NCI-H146 treated with DMSO at 0.1 percent for 48 hours (cell line): Measurements from ENCODE around the gene MRGPRD.

ENCODE experiments used
- DNase-seq: peaks from one replicate; lab custom pipeline; 2025; ENCODE audit not compliant: unreplicated experiment; lab: John Stamatoyannopoulos, UW

MRGPRD gene

GRCh38 chr11:68948935-68949334 lies 31.9 kb downstream of the MRGPRD start:
- DNase-seq: no peak

GRCh38 chr11:68948496-68948895 lies 32.3 kb downstream of the MRGPRD start:
- DNase-seq: no peak

DNA sequence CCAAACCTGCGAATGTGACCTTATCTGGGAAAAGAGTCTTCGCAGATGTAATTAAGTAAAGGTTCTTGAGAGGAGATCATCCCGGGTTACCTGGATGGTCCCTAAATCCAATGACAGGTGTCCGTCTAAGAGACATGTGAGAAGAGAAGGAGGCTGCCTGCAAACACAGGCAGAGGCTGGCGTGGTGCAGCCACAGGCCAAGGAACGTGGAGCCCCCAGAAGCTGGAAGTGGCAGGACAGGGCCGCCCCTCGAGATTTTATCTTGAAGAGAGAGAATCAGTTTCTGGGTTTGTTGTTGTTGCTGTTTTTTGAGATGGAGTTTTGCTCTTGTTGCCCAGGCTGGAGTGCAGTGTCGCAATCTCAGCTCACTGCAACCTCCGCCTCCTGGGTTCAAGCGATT lies 33.6 kb downstream of the MRGPRD start:
- no peak for DNase-seq

- no peak for DNase-seq
These were observed 34.2 kb downstream of the MRGPRD start for GRCh38 chr11:68946416-68947090.

- no peak for DNase-seq
These were observed 38.0 kb downstream of the MRGPRD start for GRCh38 chr11:68942751-68943271.

GRCh38 chr11:68942095-68942620 lies 38.6 kb downstream of the MRGPRD start:
- no peak for DNase-seq

- no peak for DNase-seq
These were observed 39.3 kb downstream of the MRGPRD start for GRCh38 chr11:68941324-68942094.

GRCh38 chr11:68940651-68941323 lies 40.0 kb downstream of the MRGPRD start:
- no peak for DNase-seq

GRCh38 chr11:68939583-68940555 lies 40.9 kb downstream of the MRGPRD start:
- DNase-seq: no peak

DNA sequence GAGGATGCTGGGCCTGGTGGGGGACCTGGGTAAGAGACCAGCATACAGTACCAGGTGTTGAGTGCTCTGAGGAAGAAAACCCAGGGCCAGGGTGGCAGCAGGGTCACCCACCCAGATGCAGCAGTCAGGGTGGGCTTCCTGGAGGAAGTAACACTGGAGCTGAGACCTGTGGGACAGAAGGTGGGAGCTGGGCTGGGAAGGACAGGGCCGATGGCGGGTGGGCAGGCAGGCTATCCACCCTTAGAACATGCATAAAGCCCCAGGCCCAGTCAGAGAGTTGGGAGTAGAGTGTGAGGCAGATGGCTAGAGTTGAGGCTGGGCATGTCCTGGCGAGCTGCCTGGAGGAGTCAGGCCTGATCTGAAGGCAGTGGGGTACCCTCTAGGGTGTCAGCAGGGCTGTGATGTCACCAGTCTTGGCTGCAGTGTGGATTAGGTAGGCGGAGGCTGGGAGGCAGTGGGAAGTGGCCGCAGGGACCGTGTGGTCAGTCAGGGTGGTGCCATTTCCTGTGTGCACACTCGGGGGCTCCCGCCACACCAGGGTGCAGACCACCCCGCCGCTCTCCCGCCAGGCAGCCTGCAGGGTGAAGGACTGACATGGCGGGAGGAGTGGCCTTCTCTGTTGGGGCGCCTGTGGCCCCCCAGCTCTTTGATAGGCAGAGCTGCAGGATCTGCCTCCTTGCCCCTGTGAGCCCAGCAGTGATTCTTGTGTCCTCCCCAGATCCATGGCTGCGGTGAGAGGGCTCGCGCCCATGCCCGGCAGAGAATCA lies 41.8 kb downstream of the MRGPRD start:
- DNase-seq: no peak

- DNase-seq: no peak
These were observed 42.7 kb downstream of the MRGPRD start for GRCh38 chr11:68938088-68938487.

DNA sequence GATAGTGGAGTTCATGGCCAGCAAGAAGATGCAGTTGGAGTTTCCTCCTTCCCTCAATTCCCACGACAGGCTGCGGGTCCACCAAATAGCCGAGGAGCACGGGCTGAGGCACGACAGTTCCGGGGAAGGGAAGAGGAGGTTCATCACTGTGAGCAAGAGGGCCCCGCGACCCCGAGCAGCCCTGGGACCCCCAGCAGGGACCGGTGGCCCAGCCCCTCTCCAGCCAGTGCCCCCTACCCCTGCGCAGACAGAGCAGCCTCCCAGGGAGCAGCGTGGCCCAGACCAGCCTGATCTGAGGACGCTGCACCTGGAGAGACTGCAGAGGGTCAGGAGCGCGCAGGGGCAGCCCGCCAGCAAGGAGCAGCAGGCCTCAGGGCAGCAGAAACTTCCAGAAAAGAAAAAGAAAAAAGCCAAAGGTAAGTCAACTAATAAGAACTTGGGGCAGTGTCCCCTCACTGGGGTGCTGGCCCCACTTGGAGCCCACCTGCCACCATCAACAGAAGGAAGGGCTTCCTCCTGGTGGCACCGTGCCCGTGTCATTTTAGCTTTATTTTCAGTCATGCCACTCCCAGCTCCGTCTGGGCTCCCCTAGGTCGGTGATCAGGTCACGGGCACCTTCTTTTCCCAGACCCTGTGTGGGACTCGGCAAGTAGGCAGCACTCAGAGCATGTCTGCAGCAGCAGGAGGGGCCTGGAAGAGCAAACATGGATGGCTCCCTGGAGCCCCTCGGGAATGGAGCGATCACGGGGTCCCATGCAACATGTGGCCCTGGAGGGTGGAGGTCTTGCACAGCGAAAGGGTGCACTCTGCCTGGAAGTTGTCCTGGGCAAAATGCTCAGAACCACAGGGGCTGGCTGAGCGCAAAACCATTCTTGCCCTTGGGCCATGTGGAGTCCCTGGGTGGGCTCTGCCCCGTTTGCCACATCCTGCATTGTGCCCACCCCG lies 43.8 kb downstream of the MRGPRD start:
- no peak for DNase-seq

- no peak for DNase-seq
These were observed 44.5 kb downstream of the MRGPRD start for GRCh38 chr11:68936358-68936636.

DNA sequence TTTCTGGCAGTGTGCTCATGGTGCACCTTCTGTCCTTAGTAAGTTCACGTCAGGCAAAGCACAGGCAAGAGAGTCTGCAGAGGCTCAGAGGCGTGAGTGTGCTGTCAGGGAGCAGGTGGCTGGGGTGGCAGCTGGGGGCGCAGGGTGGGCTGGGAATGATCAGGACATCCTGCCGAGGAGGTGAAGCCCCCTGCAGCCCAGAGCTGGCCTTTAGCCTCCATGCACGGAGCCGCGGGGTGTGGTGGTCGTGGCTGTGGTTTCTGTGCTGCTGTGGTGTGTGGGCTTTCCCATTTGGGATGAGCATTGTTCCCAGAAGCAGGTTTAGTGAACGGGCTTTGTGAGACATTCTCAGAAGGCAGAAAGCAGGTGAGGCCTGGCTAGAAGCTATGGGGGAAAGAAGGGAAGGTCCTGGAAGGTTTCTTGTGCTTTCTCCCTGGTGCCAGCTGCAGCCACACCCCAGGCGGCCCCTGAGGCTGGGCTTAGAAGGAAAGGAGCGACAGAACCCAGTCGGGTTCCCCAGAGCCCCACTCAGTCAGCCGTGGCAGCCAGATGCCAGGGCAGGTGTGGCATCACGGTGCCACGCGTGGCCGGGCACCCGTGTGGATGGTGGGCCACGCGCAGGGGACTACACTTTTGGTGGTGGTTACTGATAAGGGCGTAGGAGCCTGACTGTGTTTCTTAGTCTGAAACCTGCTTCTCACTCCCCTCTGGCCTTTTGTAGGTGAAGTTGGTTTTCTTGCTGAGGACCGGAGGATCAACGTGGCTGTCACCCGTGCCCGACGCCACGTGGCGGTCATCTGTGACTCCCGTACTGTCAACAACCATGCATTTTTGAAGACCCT lies 45.0 kb downstream of the MRGPRD start:
- no peak for DNase-seq

DNA sequence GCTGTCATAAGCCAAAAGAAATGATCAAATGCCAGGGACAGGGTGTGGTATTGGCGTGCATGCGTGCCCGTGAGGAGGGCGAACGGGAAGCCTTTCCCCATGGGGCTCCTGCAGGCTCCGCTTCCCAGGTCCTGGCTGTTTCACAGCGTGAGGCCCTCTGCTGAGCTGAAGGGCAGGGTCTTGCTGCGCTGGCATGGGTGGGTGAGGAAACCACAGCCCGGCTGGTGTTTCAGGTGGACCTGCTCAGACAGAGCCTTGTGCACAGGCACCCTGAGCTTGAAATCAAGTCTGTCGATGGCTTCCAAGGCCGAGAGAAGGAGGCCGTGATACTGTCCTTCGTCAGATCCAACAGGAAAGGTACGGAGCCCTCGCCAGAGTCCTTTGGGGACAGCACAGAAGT lies 45.7 kb downstream of the MRGPRD start:
- no peak for DNase-seq

- DNase-seq: no peak
These were observed 46.1 kb downstream of the MRGPRD start for GRCh38 chr11:68934666-68935065.

DNA sequence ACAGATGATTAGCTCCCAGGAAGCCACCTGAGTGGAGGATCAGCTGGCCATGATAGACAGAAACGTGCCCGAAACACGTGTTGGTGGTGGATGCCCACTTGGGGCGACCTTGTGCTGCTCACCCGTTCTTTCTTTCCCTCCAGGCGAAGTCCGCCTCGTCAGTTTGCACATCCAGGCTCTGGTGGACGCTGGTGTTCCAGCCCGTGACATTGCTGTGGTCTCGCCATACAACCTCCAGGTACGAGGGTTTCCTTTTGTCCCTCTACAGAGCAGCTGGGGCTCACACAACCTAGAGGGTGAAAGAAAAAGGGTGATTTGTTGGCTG lies 46.5 kb downstream of the MRGPRD start:
- no peak for DNase-seq
